Mononuclear cell (primary cell): ENCODE results near the gene EIF2AK3. TPM values are rescaled to one million over a fixed set of nuclear protein-coding genes. Genes with fewer than 3 reads are reported as not detected.
A peak's percentile ranks its signal among the peaks of the same experiment; 100 is the strongest.
"Not testable (repeated sequence)": the region's sequence is repeated elsewhere in the genome, so short reads cannot be mapped to it uniquely, and the experiment has no call there.

ENCODE experiments used
- H3K27me3 ChIP-seq: 2 replicates; pipeline ENCODE4 v1.6.0; 2011; ENCODE audit warnings: low read length, control low read depth; ENCODE audit not compliant: insufficient read depth
- H3K4me1 ChIP-seq: 2 replicates; pipeline ENCODE4 v1.5.1; 2011; ENCODE audit warnings: mild to moderate bottlenecking, low read length, control low read depth; ENCODE audit not compliant: insufficient read depth
- H3K4me3 ChIP-seq: 2 replicates; pipeline ENCODE4 v1.5.1; 2011; ENCODE audit warnings: mild to moderate bottlenecking, low read length, moderate library complexity
- H3K9me3 ChIP-seq: 2 replicates; pipeline ENCODE4 v1.5.1; 2011; ENCODE audit warnings: low read depth, mild to moderate bottlenecking, control low read depth, low read length
- total RNA-seq: library from RNA; depleted of rRNA; stranded (reverse); fragments of >200 nt; gene quantifications from one replicate; pipeline ENCODE4 v1.2.3, GENCODE V29; 2012

Gene EIF2AK3
- total RNA-seq, 1 donor = 107 TPM

- not testable (repeated sequence) for H3K27me3 ChIP-seq
Measured at GRCh38 chr2:88645291-88645882, 18.1 kb upstream of the EIF2AK3 start.

DNA sequence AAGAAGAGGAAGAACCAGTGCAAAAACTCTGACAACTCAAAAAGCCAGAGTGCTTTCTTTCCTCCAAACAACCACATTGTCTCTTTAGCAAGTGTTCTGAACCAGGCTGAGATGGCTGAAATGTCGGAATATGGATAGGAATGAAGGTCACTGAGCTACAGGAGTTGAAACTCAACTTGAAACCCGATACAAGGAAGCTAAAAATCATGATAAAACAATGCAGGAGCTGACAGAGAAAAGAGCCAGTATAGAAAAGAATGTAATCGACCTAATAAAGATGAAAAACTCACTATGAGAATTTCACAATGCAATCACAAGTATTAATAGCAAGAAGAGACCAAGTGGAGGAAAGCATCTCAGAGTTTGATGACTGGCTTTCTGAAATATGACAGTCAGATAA is 15.0 kb upstream of the EIF2AK3 start:
- no peak overlapping the region for H3K4me3 ChIP-seq
- H3K9me3 ChIP-seq = no peaks in the 10 kb centered on the region
- no peaks in the 10 kb centered on the region for H3K4me1 ChIP-seq
- no peaks in the 10 kb centered on the region for H3K27me3 ChIP-seq

More at GRCh38 chr2:88645291-88645882, 18.1 kb upstream of the EIF2AK3 start:
- H3K4me1 ChIP-seq, H3K9me3 ChIP-seq, H3K4me3 ChIP-seq: not testable (repeated sequence)

DNA sequence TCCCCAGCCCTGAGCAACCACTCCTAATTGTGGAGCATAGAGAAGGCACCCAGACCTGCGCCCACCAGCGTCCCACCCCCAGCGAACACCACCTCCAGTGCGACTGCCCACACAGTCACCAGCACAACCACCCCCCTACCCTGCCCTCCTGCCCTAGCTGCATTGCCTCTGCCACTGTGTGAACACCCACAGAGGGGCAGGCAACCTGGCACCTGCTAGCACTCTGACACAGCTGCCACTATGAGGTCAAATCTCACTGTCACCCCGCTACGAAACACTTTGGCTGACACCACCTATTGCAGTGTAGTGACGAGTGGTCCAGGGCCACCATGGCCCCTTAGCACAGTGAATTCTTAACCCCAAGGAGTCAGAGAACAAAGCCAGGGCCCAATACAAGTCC is 14.1 kb upstream of the EIF2AK3 start:
- Histone ChIP-seq H3K9me3 (no peaks in the 10 kb centered on the region), H3K4me1 (no peaks in the 10 kb centered on the region), H3K4me3 (no peak overlapping the region), H3K27me3 (no peaks in the 10 kb centered on the region)

DNA sequence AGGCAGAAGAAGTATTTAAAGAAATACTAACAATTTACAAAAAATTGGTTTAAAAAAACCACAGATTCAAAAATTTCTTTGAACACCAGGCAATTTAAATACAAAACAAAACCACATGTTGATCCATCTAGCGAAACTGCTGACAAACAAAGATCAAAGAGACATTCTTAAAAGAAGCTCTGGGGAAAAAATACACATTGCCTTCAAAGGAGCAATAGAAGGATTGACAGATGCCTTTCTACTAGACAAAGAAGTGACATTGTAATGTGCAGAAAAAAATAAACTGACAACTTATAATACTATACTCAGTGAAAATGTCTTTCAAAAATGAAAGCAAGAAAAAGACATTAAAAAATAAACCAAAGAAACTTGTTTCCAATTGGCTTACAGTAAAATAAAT is 12.6 kb upstream of the EIF2AK3 start:
- H3K4me1 ChIP-seq = no peaks in the 10 kb centered on the region
- H3K9me3 ChIP-seq = no peaks in the 10 kb centered on the region
- H3K27me3 ChIP-seq = no peaks in the 10 kb centered on the region
- no peak overlapping the region for H3K4me3 ChIP-seq

- H3K4me3 ChIP-seq = no peak overlapping the region
- no peaks in the 10 kb centered on the region for H3K4me1 ChIP-seq
- H3K9me3 ChIP-seq = no peaks in the 10 kb centered on the region
- no peaks in the 10 kb centered on the region for H3K27me3 ChIP-seq
Measured at GRCh38 chr2:88638743-88639142, 11.5 kb upstream of the EIF2AK3 start.

GRCh38 chr2:88638123-88638650 is 10.9 kb upstream of the EIF2AK3 start:
- H3K9me3 ChIP-seq = no peaks in the 10 kb centered on the region
- H3K4me1 ChIP-seq = no peaks in the 10 kb centered on the region
- no peaks in the 10 kb centered on the region for H3K27me3 ChIP-seq
- H3K4me3 ChIP-seq = no peak overlapping the region

- no peaks in the 10 kb centered on the region for H3K27me3 ChIP-seq
- no peak overlapping the region for H3K4me3 ChIP-seq
- no peaks in the 10 kb centered on the region for H3K9me3 ChIP-seq
- no peaks in the 10 kb centered on the region for H3K4me1 ChIP-seq
Measured at GRCh38 chr2:88637464-88637863, 10.2 kb upstream of the EIF2AK3 start.

- Histone ChIP-seq H3K4me3 (no peak overlapping the region), H3K27me3 (no peaks in the 10 kb centered on the region), H3K4me1 (no peaks in the 10 kb centered on the region), H3K9me3 (no peaks in the 10 kb centered on the region)
Measured at GRCh38 chr2:88636026-88636425, 8.8 kb upstream of the EIF2AK3 start.

DNA sequence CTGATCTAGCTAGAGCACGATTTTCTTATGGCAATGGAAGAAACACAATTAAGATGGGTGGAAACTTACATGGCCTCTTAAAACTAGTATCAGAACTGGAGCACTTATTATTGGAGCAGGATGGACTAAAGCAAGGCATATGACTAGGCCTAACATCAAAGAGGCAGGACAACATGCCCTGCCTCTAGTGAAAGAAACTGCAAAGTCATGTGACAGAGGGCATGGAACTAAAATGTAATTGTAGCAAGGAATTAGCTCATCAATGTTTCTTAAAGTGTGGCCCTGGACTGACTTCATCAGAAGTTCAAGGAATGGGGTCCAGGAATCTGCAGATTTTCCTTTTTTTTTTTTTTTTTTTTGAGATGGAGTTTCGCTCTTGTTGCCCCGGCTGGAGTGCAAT is 5.3 kb upstream of the EIF2AK3 start:
- Histone ChIP-seq H3K4me1 (peaks cover 6% of the 10 kb centered on the region), H3K4me3 (no peak overlapping the region), H3K27me3 (no peaks in the 10 kb centered on the region), H3K9me3 (no peaks in the 10 kb centered on the region)

DNA sequence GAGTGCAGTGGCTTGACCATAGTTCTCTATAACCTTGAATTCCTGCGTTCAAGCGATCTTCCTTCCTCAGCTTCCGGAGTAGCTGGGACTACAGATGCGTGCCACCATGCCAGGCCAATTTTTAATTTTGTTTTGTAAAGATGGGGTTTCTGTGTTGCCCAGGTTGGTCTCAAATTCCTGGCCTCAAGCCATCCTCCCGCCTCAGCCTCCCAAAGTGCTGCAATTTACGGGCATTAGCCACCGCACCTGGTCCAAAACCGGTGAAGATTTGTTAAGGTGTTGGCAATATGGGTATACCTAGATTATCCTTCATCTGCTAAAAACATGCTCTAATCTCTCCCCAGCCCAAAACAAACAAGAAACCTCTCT is 1.3 kb upstream of the EIF2AK3 start:
- peaks cover 33% of the 10 kb centered on the region for H3K4me1 ChIP-seq
- peak overlapping the region; percentile 84 for H3K4me3 ChIP-seq
- no peaks in the 10 kb centered on the region for H3K9me3 ChIP-seq
- no peaks in the 10 kb centered on the region for H3K27me3 ChIP-seq

- no peaks in the 10 kb centered on the region for H3K27me3 ChIP-seq
- peak overlapping the region; percentile 84 for H3K4me3 ChIP-seq
- H3K4me1 ChIP-seq = peaks cover 33% of the 10 kb centered on the region
- no peaks in the 10 kb centered on the region for H3K9me3 ChIP-seq
Measured at GRCh38 chr2:88627856-88628570, 749 bp upstream of the EIF2AK3 start.

DNA sequence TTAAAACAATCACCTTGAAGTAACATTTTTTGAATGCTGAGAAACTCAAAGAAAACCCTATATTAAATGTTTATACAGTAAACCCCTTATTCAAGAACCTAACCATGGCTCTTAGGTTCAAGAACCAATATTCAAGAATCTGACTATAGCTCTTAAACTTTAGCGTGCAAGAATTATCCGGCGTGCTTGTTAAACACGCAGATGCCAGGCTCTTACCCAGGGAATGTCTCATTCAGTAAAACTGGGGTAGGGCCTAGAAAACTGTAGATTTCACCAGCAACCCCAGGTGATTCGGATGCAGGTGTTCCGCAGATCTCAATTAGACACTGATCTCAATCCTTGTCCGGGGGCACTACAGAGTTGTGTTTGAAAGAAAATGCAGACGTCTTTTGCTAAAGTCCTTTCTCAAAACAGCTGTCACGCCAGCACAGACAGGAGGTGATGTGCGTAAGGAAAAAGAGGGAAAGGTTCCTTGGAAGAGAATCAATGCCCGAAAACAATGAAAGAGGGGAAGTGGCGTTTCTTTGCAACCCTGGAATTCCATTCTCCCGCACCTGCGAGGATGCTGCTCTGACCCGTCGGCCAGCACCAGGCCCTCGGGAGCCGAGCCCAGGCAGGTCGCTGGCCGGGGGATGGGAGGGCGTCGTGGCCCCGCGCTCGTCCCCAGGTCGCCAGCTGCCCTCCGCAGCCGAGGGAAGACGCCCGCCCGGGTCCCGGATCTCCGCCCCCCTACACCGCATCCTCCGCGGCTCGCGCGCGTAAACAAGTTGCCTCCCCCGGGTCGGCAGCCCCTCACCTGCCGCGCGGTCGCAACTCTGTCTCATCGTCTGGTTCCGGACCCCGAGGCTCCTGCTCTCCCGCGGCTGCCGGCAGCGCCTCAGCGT is 851 bp downstream of the EIF2AK3 start:
- H3K4me1 ChIP-seq = peaks cover 36% of the 10 kb centered on the region
- H3K27me3 ChIP-seq = no peaks in the 10 kb centered on the region
- H3K4me3 ChIP-seq = peak overlapping the region; percentile 84
- H3K9me3 ChIP-seq = no peaks in the 10 kb centered on the region

DNA sequence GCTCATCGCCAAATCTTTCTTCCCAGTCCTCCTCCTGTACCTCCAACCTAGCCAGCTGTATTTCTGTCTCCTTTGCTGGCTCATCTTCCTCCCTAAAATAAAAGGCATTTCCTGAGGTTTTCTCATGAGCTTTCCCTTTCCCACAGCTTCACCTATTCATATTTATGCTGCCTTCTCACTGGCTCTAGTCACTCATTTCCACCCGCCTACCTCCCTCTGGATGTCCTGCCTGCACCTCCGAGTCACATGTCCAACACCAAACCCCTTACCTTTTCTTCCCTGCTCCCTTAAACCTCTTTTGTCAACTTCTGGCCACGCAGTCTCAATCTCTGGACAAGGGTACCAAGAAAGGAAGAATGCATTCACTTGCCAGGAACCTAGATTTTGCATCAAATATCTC is 2.8 kb downstream of the EIF2AK3 start:
- Histone ChIP-seq H3K4me1 (peaks cover 36% of the 10 kb centered on the region), H3K27me3 (no peaks in the 10 kb centered on the region), H3K9me3 (no peaks in the 10 kb centered on the region), H3K4me3 (no peak overlapping the region)

- H3K4me1 ChIP-seq = peaks cover 36% of the 10 kb centered on the region
- H3K9me3 ChIP-seq, H3K4me3 ChIP-seq, H3K27me3 ChIP-seq: not testable (repeated sequence)
Measured at GRCh38 chr2:88623831-88624465, 3.3 kb downstream of the EIF2AK3 start.

GRCh38 chr2:88622307-88622706 is 5.0 kb downstream of the EIF2AK3 start:
- Histone ChIP-seq H3K27me3 (no peaks in the 10 kb centered on the region), H3K4me1 (peaks cover 42% of the 10 kb centered on the region), H3K9me3 (no peaks in the 10 kb centered on the region), H3K4me3 (no peak overlapping the region)
